PC-9 (cell line): ENCODE results near the gene CD9. TPM values are rescaled to one million over a fixed set of nuclear protein-coding genes. Genes with fewer than 3 reads are reported as not detected.
A peak's percentile ranks its signal among the peaks of the same experiment; 100 is the strongest.

Experiments
- BruUV-seq: library from RNA; stranded (reverse); fragments of 400-500 nt; replicated peaks from 2 replicates; lab custom pipeline; 2021; lab: Mats Ljungman, UMichigan
- CTCF ChIA-PET: fragments of 300-600 bp; sonication (Branson Sonifier 250); formaldehyde crosslinking; loops from one replicate; lab custom pipeline; 2022; ENCODE audit warnings: antibody characterized with exemption; lab: Charles Lee
- POLR2A ChIA-PET: fragments of 300-600 bp; sonication (Branson Sonifier 250); formaldehyde crosslinking; loops from one replicate; lab custom pipeline; 2022; ENCODE audit warnings: antibody characterized with exemption; ENCODE audit not compliant: unreplicated experiment; lab: Charles Lee
- DNase-seq, 2 experiments: peaks; one replicate each; pipeline versions ENCODE4 v3.0.0 to v3.0.0-alpha.2; 2015 to 2022; ENCODE audit warnings: mixed read lengths in 1 of 2
- H2AFZ ChIP-seq: fragments of 200-600 bp; sonication (generic); 2 replicates; pipeline ENCODE4 v1.8.1; 2017; ENCODE audit warnings: antibody characterized with exemption
- H3F3A ChIP-seq: fragments of 200-600 bp; sonication (generic); 2 replicates; pipeline ENCODE4 v1.8.1; 2017; ENCODE audit warnings: antibody characterized with exemption, mild to moderate bottlenecking, low read depth; ENCODE audit not compliant: insufficient read depth
- H3K27ac ChIP-seq: fragments of 200-600 bp; sonication (generic); 2 replicates; pipeline ENCODE4 v1.6.1; 2016; ENCODE audit warnings: mixed run types
- H3K27me3 ChIP-seq: fragments of 200-600 bp; sonication (generic); 2 replicates; pipeline ENCODE4 v1.6.1; 2016; ENCODE audit warnings: low read depth, mixed run types; ENCODE audit not compliant: insufficient read depth
- H3K36me3 ChIP-seq: fragments of 200-600 bp; sonication (generic); 2 replicates; pipeline ENCODE4 v1.6.1; 2016; ENCODE audit warnings: low read depth, mixed run types
- H3K4me1 ChIP-seq: fragments of 200-600 bp; sonication (generic); replicated peaks from 2 replicates; pipeline ENCODE4 v1.6.1; 2016; ENCODE audit warnings: mixed run types; ENCODE audit not compliant: insufficient read depth
- H3K4me2 ChIP-seq: fragments of 200-600 bp; sonication (generic); 2 replicates; pipeline ENCODE4 v1.6.1; 2017; ENCODE audit warnings: mixed run types
- H3K4me3 ChIP-seq: fragments of 200-600 bp; sonication (generic); 2 replicates; pipeline ENCODE4 v1.6.1; 2016; ENCODE audit warnings: mixed run types
- H3K79me2 ChIP-seq: fragments of 200-600 bp; sonication (generic); 2 replicates; pipeline ENCODE4 v1.6.1; 2017; ENCODE audit warnings: low read depth, mixed run types
- H3K9me2 ChIP-seq: fragments of 200-600 bp; sonication (generic); 2 replicates; pipeline ENCODE4 v1.8.1; 2017; ENCODE audit warnings: mild to moderate bottlenecking; ENCODE audit not compliant: insufficient read depth
- H3K9me3 ChIP-seq: fragments of 200-600 bp; sonication (generic); 2 replicates; pipeline ENCODE4 v1.8.1; 2016; ENCODE audit warnings: low read depth; ENCODE audit not compliant: insufficient read depth
- H4K20me1 ChIP-seq: fragments of 200-600 bp; sonication (generic); 2 replicates; pipeline ENCODE4 v1.8.1; 2017; ENCODE audit not compliant: insufficient read depth
- EZH2 ChIP-seq: fragments of 200-600 bp; sonication (generic); IDR thresholded peaks from 2 replicates; pipeline ENCODE4 v1.8.0; 2017; ENCODE audit warnings: antibody characterized with exemption, low read depth
- intact Hi-C: fragments of 100-400 bp; cut with micrococcal nuclease; formaldehyde crosslinking; loops from one replicate; pipeline ENCODE4 v1.10.0; 2022; ENCODE audit not compliant: unreplicated experiment
- total RNA-seq: library from RNA; stranded (reverse); gene quantifications from 2 replicates; pipeline ENCODE4 v1.2.3, GENCODE V29; 2021
- TF ChIP-seq, protein P1 (sequence below): fragments of 200-600 bp; sonication (generic); conservative IDR thresholded peaks from 2 replicates; pipeline ENCODE4 v1.6.1; 2017; ENCODE audit warnings: mixed run types, antibody characterized with exemption, mild to moderate bottlenecking, moderate library complexity

CD9 gene
- total RNA-seq, 1 experiment from 2014 or later, result 374 TPM

GRCh38 chr12:6233121-6233971, 33.1 kb downstream of the CD9 start:
- BruUV-seq, result no TSS peak
- intact Hi-C loops, result no loop called here
- H3K4me1 ChIP-seq, result peaks cover 59% of the 10 kb centered on the region
- H3K9me2 ChIP-seq, result no peaks in the 10 kb centered on the region
- H4K20me1 ChIP-seq, result no peaks in the 10 kb centered on the region
- no peaks in the 10 kb centered on the region for H3K27me3 ChIP-seq
- peaks cover 63% of the 10 kb centered on the region for H3F3A ChIP-seq
- peaks cover 38% of the 10 kb centered on the region for H3K36me3 ChIP-seq
- TF ChIP-seq, protein P1, sequence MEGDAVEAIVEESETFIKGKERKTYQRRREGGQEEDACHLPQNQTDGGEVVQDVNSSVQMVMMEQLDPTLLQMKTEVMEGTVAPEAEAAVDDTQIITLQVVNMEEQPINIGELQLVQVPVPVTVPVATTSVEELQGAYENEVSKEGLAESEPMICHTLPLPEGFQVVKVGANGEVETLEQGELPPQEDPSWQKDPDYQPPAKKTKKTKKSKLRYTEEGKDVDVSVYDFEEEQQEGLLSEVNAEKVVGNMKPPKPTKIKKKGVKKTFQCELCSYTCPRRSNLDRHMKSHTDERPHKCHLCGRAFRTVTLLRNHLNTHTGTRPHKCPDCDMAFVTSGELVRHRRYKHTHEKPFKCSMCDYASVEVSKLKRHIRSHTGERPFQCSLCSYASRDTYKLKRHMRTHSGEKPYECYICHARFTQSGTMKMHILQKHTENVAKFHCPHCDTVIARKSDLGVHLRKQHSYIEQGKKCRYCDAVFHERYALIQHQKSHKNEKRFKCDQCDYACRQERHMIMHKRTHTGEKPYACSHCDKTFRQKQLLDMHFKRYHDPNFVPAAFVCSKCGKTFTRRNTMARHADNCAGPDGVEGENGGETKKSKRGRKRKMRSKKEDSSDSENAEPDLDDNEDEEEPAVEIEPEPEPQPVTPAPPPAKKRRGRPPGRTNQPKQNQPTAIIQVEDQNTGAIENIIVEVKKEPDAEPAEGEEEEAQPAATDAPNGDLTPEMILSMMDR, result no peak
- TF ChIP-seq EZH2, result no peak
- H2AFZ ChIP-seq, result no peak overlapping the region
- H3K4me2 ChIP-seq, result no peak overlapping the region
- H3K4me3 ChIP-seq, result no peak overlapping the region
- H3K9me3 ChIP-seq, result no peaks in the 10 kb centered on the region
- H3K27ac ChIP-seq, result no peak overlapping the region
- ChIA-PET CTCF (no interaction called here), POLR2A (no interaction called here)
- no peak for DNase-seq
- peaks cover 44% of the 10 kb centered on the region for H3K79me2 ChIP-seq

DNA sequence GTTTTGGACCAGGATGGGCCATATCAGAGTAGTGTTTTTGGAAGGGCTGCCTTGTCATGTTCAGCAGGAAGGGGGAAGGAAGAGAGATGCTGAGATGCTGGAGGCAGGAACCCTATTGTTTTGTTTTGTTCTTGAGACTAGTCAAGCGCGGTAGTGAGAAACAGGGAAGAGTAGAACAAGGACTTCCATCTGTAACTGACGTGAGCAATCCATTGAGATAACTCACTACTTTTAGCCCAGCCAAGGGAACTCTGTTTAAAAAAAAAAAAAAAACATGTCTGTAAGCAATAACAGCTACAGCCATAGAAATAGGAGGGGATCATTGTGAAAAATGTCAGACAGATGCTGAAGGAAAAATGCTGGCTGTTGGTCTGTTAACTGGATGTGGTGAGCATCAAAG, 34.0 kb downstream of the CD9 start:
- ChIA-PET POLR2A (no interaction called here), CTCF (interaction anchor here (0.7 kb wide), 1 partner anchor 43 kb away, joined by 5 read pairs; no protein-coding TSS in a partner anchor)
- no peak for DNase-seq
- Histone ChIP-seq H3K4me3 (no peak overlapping the region), H3K27ac (no peak overlapping the region), H3K79me2 (peaks cover 40% of the 10 kb centered on the region), H3K9me2 (no peaks in the 10 kb centered on the region), H4K20me1 (no peaks in the 10 kb centered on the region), H3K36me3 (peaks cover 45% of the 10 kb centered on the region), H2AFZ (no peak overlapping the region), H3K9me3 (no peaks in the 10 kb centered on the region), H3K4me1 (peaks cover 50% of the 10 kb centered on the region), H3K4me2 (no peak overlapping the region), H3K27me3 (no peaks in the 10 kb centered on the region), H3F3A (peaks cover 62% of the 10 kb centered on the region)
- intact Hi-C loops, result no loop called here
- TF ChIP-seq, protein P1, result no peak
- no peak for TF ChIP-seq EZH2
- BruUV-seq, result no TSS peak

- H3K9me2 ChIP-seq, result no peaks in the 10 kb centered on the region
- POLR2A ChIA-PET, result no interaction called here
- CTCF ChIA-PET, result interaction anchor here (0.7 kb wide), 1 partner anchor 44 kb away, joined by 5 read pairs; no protein-coding TSS in a partner anchor
- no peak for TF ChIP-seq EZH2
- TF ChIP-seq, protein P1, result no peak
- H4K20me1 ChIP-seq, result no peaks in the 10 kb centered on the region
- 0 out of 2 replicates have a peak overlapping the region, but pooled peaks have one; percentile 10 for H3K27ac ChIP-seq
- H3K4me3 ChIP-seq, result no peak overlapping the region
- H3K9me3 ChIP-seq, result no peaks in the 10 kb centered on the region
- intact Hi-C loops, result no loop called here
- H3K4me2 ChIP-seq, result 0 out of 2 replicates have a peak overlapping the region, but pooled peaks have one; percentile 3
- H2AFZ ChIP-seq, result no peak overlapping the region
- DNase-seq, result no peak
- BruUV-seq, result no TSS peak
- peaks cover 43% of the 10 kb centered on the region for H3K4me1 ChIP-seq
- no peaks in the 10 kb centered on the region for H3K27me3 ChIP-seq
- H3F3A ChIP-seq, result peaks cover 62% of the 10 kb centered on the region
- peaks cover 37% of the 10 kb centered on the region for H3K79me2 ChIP-seq
- H3K36me3 ChIP-seq, result peaks cover 50% of the 10 kb centered on the region
Observed at GRCh38 chr12:6234906-6235305, 34.7 kb downstream of the CD9 start.
